C4-2B (cell line): ENCODE measurements around the gene ARHGAP33.

ENCODE experiments used
- H3K27ac ChIP-seq: fragments of 450-650 bp; 2 replicates; pipeline ENCODE4 v1.5.1; 2017
- ZFX ChIP-seq: fragments of 450-650 bp; IDR thresholded peaks from 2 replicates; pipeline ENCODE4 v1.6.1; 2017
- TF ChIP-seq, protein P1 (sequence below): fragments of 450-650 bp; conservative IDR thresholded peaks from 2 replicates; pipeline ENCODE4 v1.5.1; 2017; ENCODE audit warnings: mild to moderate bottlenecking

ARHGAP33 gene

DNA sequence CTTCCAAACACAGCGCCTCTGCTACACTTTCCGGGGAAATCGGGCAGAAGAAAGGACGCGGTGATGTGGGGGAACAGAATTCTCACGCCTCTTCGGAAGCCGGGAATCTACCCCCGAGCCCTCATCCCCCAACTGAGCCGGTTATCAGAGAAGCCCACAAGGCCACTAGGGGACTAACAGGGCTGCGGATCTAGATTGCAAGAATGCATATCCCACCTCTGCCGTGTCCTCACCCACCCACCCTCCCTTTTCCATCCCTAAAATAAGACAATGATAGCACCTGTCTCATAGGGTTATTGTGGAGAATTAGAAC, 34.2 kb upstream of the ARHGAP33 start:
- peak overlapping the region; percentile 77 for H3K27ac ChIP-seq
- TF ChIP-seq, protein P1, sequence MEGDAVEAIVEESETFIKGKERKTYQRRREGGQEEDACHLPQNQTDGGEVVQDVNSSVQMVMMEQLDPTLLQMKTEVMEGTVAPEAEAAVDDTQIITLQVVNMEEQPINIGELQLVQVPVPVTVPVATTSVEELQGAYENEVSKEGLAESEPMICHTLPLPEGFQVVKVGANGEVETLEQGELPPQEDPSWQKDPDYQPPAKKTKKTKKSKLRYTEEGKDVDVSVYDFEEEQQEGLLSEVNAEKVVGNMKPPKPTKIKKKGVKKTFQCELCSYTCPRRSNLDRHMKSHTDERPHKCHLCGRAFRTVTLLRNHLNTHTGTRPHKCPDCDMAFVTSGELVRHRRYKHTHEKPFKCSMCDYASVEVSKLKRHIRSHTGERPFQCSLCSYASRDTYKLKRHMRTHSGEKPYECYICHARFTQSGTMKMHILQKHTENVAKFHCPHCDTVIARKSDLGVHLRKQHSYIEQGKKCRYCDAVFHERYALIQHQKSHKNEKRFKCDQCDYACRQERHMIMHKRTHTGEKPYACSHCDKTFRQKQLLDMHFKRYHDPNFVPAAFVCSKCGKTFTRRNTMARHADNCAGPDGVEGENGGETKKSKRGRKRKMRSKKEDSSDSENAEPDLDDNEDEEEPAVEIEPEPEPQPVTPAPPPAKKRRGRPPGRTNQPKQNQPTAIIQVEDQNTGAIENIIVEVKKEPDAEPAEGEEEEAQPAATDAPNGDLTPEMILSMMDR = no peak; the same call in 1 of the 2 replicates
- TF ChIP-seq ZFX = no peak

DNA sequence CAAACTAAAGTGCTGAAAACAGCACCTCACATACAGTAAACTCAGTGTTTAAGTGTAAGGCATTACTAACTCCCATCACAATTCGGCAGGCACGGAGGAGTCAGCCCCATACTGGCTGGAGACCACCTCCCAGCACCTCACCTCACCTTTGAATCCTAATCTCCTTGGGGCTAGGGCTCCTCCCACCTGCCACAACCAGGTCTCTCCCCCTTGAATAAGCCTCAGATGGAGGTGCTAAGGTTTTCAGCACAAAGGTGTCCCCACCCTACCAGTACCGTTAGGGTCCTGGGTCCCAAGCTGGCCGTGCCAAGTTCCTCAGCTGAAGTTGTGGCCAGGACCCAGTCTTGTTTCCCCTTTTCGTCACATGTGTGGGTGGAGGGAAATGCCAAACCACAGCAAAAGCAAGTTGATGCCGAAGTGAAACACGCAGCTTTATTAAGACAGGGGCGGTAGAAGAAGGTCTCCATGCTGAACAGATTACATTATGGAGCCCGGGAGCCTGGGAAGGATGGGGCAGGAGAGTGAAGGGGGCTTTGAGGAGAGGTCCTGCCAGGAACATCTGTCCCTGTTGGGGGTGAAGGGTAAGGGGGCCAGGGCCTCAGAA, 33.1 kb upstream of the ARHGAP33 start, which contains the start of gene IGFLR1:
TSS of gene IGFLR1 (minus strand) at position 332 of the 604 bp plus-strand sequence. CDS start 1,272 bp downstream, outside the sequence.
- TF ChIP-seq, protein P1 = no peak
- H3K27ac ChIP-seq = peak within 1 kb of the TSS; percentile 77

DNA sequence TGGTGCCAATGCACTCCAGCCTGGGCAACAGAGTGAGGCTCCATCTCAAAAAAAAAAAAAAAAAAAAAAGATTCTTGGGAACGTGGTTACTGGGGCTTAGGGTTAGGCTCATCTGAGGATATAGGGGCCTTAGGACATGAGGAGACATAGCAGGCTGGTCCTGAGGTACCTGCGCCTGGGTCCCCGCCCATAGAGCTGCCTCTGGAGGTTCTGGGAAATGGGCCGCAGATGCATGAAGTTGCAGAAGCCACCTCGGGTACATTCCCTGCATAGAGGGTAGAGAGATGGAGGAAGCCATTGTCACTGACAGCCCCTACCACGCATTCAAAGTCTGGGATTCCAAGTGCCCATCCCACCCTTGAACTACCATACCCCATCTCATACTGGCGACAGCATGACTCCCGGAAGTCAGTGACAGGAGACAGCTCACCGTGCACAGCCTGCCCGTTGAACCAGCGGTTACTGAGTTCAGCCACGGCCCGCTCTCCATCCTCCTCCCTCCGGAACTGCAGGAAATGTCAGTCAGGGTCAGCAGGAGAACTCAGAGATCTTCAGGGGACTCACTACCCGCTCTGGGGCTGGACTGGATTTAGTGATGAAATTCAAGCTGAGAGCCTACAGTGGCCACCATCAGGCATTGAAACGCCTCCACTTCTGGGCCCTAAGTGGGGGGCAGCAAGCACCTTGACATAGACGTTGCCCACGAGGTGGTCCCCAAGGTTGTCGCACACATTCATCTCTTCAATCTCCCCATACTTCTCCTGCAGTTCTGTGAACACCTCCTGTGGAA, 31.5 kb upstream of the ARHGAP33 start:
- peak overlapping the region; percentile 89; the same call in 1 of the 2 replicates for H3K27ac ChIP-seq
- TF ChIP-seq ZFX = no peak
- TF ChIP-seq, protein P1 = no peak

DNA sequence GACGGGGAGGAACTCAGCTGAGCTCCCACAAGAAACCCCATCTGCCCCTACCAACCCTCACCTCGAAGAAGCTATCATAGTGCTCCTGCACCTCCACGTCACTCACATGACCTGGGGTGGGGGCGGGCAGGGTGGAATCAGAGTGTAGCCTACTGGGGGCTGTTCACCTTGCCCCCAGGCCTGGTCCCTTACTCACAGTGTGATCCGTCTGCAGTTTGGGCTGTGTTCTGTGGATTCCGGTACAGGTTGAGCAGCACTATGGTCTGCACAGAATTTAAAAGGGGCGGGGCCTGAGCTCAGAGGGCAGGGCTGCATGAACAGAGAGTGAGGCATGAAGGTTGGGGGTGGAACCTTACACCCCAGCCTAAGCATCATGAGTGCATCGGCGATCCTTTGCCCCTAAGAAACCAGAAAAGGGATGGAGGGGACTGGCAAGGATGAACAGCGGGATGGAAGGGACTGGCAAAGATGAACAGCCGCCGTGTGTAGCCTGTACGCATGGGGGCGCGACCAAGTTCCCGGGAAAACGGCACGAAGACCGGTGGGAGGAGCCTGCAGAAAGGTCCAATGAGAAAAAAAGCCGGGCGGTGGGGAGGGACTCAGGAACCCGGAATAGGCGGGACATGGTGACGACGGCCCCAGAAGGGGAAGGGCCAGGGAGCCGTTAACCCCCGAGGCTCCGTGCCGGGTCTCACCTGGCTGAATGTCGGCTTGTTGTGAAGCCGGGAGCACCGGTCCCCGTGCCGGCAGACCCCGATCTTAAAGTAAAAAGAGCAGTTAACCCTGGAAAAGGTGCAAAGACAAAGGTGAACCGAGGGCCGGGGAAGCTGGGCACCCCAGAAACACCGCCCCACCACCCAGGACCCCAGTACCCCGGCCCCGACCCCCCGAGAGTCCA, 30.7 kb upstream of the ARHGAP33 start:
- H3K27ac ChIP-seq = peak overlapping the region; percentile 89
- TF ChIP-seq ZFX = no peak
- TF ChIP-seq, protein P1 = no peak

DNA sequence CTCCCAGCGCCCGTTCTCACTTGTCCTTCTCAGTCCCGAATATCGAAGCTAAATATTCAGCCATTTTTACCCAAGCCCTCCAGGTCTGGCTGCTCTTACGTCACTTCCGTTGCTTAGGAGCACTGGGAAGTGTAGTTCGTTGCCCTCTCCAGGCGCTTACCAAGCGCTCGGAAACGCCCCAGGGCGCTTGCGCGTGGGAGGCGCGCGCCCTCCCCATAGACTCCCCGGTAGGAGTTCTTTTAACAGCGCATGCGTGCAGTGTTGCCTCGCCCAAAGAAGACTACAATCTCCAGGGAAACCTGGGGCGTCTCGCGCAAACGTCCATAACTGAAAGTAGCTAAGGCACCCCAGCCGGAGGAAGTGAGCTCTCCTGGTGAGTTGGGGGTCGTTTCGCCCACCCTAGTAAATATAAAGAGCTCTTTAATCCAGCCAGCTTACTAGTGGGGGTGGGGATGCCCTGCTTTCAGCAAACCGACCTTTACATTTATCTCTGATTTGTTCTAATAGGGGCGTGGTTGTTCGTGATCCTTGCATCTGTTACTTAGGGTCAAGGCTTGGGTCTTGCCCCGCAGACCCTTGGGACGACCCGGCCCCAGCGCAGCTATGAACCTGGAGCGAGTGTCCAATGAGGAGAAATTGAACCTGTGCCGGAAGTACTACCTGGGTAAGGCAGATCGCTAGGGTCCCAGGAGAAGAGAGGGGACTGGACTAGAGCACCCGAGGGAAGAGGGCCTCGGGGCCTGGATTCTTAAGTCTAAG, 29.9 kb upstream of the ARHGAP33 start, which contains the start of the genes PSENEN and U2AF1L4:
TSS of gene PSENEN (plus strand) at position 324 of the 759 bp plus-strand sequence. CDS start at position 604, 280 bp downstream.
TSS of gene U2AF1L4 (minus strand) at position 91 of the 759 bp plus-strand sequence. CDS start at position 64, 27 bp downstream.
- peak within 1 kb of the TSS; percentile 89 for H3K27ac ChIP-seq
- no peak for TF ChIP-seq ZFX
- TF ChIP-seq, protein P1 = no peak

DNA sequence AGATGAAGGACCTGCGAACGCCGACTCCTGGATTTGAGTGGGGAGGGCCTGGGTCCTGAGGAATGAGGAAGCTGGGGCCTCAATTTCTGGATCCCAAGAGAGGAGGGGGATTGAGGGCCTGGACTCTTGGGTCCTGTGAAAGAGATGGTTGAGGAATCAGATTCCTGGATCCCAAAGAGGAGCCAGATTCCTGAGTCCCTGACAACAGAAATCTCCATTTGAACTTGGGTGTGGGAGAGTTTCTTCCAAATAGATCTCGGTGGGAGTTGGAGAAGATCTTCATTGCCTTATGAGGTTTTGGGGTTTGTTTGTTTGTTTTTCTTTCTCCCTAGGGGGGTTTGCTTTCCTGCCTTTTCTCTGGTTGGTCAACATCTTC, 29.3 kb upstream of the ARHGAP33 start:
- TF ChIP-seq ZFX = no peak
- TF ChIP-seq, protein P1 = no peak
- H3K27ac ChIP-seq = peak overlapping the region; percentile 89
